DMS53 treated with DMSO at 0.1 percent for 48 hours (cell line): ENCODE data around the gene BRAF.
A peak's percentile ranks its signal among the peaks of the same experiment; 100 is the strongest.
"Not testable (repeated sequence)": the region's sequence is repeated elsewhere in the genome, so short reads cannot be mapped to it uniquely, and the experiment has no call there.

ENCODE experiments used
- DNase-seq: peaks from one replicate; lab custom pipeline; 2025; ENCODE audit not compliant: unreplicated experiment; lab: John Stamatoyannopoulos, UW

Gene BRAF

GRCh38 chr7:140881507-140882228 lies 43.1 kb downstream of the BRAF start:
- DNase-seq = no peak

- DNase-seq = no peak
These were observed 47.5 kb downstream of the BRAF start for GRCh38 chr7:140877249-140877524.

DNA sequence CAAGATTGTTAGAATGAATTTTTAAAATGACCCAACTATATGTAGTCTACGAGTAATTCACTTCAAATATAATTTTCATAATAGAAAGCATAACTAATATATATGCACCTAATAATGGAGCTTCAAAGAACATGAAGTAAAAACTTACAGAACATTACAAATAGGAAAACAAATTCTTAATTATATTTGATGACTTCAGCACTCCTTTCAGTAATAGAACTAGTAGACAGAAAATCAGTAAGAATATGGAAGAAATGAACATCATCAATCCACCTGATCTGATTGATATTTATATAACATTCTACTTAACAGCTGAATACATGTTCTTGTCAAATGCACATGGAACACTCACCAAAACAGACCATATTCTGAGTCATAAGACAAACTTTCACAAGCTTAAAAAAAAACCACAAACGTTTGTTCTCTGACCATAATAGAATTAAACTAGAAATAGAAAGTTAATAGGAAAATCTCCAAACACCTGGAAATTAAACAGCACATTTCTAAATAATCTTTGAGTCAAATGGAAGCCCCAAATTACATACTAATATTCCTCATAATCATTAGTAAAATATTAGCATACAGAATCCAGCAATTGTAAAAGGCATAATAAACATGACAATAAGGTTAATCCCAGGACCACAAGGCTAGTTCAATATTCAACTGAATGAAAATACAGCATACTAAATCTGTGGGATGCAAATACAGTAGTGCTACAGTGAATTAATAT lies 48.0 kb downstream of the BRAF start:
- DNase-seq = peak; percentile 7

GRCh38 chr7:140873434-140873833 lies 51.3 kb downstream of the BRAF start:
- no peak for DNase-seq

- DNase-seq = no peak
These were observed 54.7 kb downstream of the BRAF start for GRCh38 chr7:140870003-140870402.

- no peak for DNase-seq
These were observed 55.3 kb downstream of the BRAF start for GRCh38 chr7:140869430-140869829.

- no peak for DNase-seq
These were observed 57.0 kb downstream of the BRAF start for GRCh38 chr7:140867467-140868462.

DNA sequence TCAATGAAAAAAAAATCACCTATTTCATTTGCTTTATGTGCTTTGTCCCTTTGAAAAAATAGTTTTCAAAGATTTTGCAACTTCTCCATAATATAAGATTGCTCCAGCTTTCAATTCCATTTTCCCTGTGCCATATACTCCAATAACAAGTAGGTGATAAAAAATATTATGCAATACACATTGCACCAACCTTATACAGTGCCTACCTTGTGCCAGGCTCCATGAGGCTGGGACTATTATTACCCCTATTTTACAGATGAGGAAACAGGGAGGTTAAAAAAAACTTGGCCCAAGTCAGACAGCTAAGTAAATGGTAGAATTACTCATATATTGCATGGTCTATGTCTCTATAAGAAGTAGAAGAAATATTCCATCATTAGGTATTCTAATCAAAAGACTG lies 57.8 kb downstream of the BRAF start:
- DNase-seq = no peak

DNA sequence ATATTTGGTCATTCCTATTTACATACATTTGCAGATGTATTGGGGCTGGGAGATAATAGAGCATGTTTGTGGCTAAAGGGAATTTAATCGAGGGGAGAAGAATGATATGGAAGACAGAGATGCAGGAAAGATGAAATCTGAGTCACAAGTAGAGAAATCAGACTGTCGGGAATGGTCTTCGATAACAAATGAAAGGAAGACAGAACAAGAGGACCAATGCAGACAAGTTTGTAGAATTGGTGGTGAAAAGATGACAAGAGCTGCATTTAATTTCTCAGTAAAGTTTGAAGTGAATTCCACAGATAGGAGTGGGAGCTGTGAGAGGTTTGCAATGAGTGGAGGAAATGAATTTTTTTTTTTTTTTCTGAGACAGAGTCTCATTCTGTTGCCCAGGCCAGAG lies 60.0 kb downstream of the BRAF start:
- DNase-seq = no peak

- no peak for DNase-seq
These were observed 60.9 kb downstream of the BRAF start for GRCh38 chr7:140863867-140864266.

DNA sequence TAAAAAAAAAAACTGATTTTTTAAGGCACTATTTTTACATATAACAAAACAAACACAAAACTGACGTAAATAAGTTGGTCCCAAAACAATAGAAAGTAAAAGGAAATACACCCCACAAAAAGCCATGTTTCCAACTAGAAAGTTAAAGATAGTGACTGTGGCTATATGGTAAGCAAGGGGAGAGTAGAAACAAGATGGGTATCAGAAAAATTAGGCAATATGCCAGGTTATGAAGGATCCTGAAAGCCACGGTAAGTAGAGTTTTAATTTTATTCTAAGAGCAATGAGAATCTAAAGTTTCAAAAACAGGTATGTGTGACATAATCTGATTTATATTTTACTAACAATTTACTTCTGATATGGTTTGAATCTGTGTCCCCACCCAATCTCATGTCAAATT lies 61.5 kb downstream of the BRAF start:
- no peak for DNase-seq

DNA sequence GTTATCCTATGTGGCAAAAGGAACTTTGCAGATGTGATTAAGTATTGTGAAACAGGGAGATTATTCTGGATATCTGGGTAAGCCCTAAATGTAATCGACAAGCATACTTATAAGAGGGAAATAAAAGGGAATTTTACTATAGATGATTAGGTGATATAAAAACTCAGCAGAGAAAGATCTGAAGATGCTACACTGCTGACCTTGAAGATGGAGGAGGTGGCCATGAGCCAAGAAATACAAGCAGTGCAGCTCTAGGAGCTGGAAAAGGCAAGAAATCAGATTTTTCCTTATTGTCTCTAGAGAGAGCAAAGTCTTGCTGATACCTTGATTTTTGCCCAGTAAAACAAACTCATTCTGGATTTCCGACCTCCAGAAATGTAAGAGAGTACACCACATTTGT lies 67.7 kb downstream of the BRAF start:
- no peak for DNase-seq

GRCh38 chr7:140841166-140841715 lies 83.5 kb downstream of the BRAF start:
- DNase-seq = no peak

- no peak for DNase-seq
These were observed 93.0 kb downstream of the BRAF start for GRCh38 chr7:140831724-140832123.

GRCh38 chr7:140829720-140830119 lies 95.0 kb downstream of the BRAF start:
- no peak for DNase-seq

GRCh38 chr7:140828741-140829140 lies 96.0 kb downstream of the BRAF start:
- no peak for DNase-seq

- not testable (repeated sequence) for DNase-seq
These were observed 107.3 kb downstream of the BRAF start for GRCh38 chr7:140817383-140817782.

DNA sequence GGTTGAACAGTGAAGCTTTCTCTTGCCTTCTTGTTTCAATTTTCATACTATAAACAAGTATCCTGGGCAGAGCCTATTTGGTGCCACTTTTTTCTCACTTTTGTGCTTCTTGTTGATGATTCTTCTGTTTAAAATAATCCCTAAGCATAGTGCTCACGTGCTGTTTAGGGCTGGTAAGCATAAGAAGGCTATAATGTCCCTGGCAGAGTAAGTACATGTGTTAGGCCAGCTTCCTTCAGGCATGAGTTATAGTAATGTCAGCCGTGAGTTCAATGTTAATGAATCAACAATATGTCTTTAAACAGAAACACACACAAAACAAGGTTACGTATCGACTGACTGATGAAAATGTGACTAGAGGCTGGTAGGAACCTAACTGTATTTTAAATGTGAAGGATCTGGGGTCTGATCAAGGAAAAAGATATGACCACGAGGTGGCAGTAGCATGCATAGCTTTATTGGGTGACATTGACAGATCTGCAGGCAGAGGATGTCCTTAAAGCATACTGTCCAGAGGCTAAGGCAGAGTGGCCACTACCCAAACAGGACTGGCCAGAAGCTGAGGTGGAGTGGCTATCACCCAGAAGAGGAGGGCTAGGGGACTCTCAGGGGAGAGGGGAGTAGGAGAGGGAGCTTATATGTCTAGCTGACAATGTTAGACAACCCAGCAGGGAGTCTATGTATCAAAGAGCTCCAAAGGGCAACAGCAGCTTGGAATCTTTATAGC lies 113.7 kb downstream of the BRAF start:
- peak; percentile 82 for DNase-seq

DNA sequence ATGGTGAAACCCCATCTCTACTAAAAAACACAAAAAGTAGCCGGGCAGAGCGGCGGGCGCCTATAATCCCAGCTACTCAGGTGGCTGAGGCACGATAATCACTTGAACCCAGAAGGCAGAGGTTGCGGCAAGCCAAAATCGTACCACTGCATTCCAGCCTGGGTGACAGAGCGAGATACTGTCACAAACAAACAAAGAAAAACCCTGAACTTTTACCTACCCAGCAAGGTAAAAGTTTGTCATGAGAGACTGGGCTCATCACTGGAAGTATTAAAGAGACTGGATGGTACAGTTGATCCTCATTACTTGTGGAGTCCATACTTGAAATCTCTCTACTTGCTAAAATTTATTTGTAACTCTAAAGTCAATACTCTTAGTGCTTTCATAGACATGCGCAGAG lies 114.3 kb downstream of the BRAF start:
- DNase-seq = no peak

- DNase-seq = no peak
These were observed 145.8 kb downstream of the BRAF start for GRCh38 chr7:140778975-140779374.

DNA sequence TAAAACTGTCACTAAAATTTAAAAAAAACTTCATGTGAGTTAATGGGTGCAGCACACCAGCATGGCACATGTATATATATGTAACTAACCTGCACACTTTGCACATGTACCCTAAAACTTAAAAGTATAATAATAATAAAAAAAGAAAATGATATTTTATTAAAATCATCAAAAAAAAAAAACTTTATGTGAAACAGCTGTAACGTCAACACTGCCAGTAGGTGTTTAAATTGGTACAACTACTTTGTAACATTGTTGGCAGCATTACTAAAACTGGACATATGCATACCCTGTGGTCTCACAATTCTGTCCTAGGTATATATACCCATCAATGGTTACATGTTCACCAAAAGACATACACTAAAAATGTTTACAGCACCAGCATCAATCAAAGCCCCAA lies 146.2 kb downstream of the BRAF start:
- DNase-seq = no peak
